NCI-H1105 treated with DMSO at 0.1 percent for 48 hours (cell line): ENCODE measurements around the gene ARL8B.
"Not testable (repeated sequence)": the region's sequence is repeated elsewhere in the genome, so short reads cannot be mapped to it uniquely, and the experiment has no call there.

Experiments
- DNase-seq: peaks from one replicate; lab custom pipeline; 2025; lab: John Stamatoyannopoulos, UW

The ARL8B gene

GRCh38 chr3:5122030-5122740 is at the start of gene ARL8B:
Gene ARL8B (plus strand): TSS chr3:5122292. CDS start chr3:5122466, 174 bp downstream.
- DNase-seq: peak; percentile 72

- DNase-seq: no peak
Measured at GRCh38 chr3:5073374-5074085, 48.6 kb upstream of the ARL8B start.

- peak; percentile 22 for DNase-seq
Measured at GRCh38 chr3:5078151-5078550, 43.9 kb upstream of the ARL8B start.

- DNase-seq: no peak
Measured at GRCh38 chr3:5079761-5080160, 42.3 kb upstream of the ARL8B start.

GRCh38 chr3:5080779-5081550 is 41.1 kb upstream of the ARL8B start:
- no peak for DNase-seq

- DNase-seq: not testable (repeated sequence)
Measured at GRCh38 chr3:5081973-5082788, 39.9 kb upstream of the ARL8B start.

- no peak for DNase-seq
Measured at GRCh38 chr3:5082789-5083115, 39.3 kb upstream of the ARL8B start.

GRCh38 chr3:5084224-5084623 is 37.9 kb upstream of the ARL8B start:
- DNase-seq: no peak

GRCh38 chr3:5086708-5087107 is 35.4 kb upstream of the ARL8B start:
- no peak for DNase-seq

- DNase-seq: no peak
Measured at GRCh38 chr3:5087209-5087608, 34.9 kb upstream of the ARL8B start.

GRCh38 chr3:5090197-5090596 is 31.9 kb upstream of the ARL8B start:
- DNase-seq: no peak

- no peak for DNase-seq
Measured at GRCh38 chr3:5092018-5092417, 30.1 kb upstream of the ARL8B start.

- no peak for DNase-seq
Measured at GRCh38 chr3:5093731-5094130, 28.4 kb upstream of the ARL8B start.

GRCh38 chr3:5095886-5096285 is 26.2 kb upstream of the ARL8B start:
- no peak for DNase-seq

- no peak for DNase-seq
Measured at GRCh38 chr3:5096336-5097008, 25.6 kb upstream of the ARL8B start.

- no peak for DNase-seq
Measured at GRCh38 chr3:5098346-5098745, 23.7 kb upstream of the ARL8B start.

- DNase-seq: no peak
Measured at GRCh38 chr3:5102532-5102931, 19.6 kb upstream of the ARL8B start.

GRCh38 chr3:5103743-5104142 is 18.3 kb upstream of the ARL8B start:
- no peak for DNase-seq

- DNase-seq: no peak
Measured at GRCh38 chr3:5105050-5105449, 17.0 kb upstream of the ARL8B start.

- not testable (repeated sequence) for DNase-seq
Measured at GRCh38 chr3:5106371-5106770, 15.7 kb upstream of the ARL8B start.

- not testable (repeated sequence) for DNase-seq
Measured at GRCh38 chr3:5106933-5107334, 15.2 kb upstream of the ARL8B start.

- no peak for DNase-seq
Measured at GRCh38 chr3:5110337-5110736, 11.8 kb upstream of the ARL8B start.
